Renal cortex interstitium (tissue), 11 donors: ENCODE data around the gene SHC2. TPM values are rescaled to one million over a fixed set of nuclear protein-coding genes. Genes with fewer than 3 reads are reported as not detected.
A peak's percentile ranks its signal among the peaks of the same experiment; 100 is the strongest.
"Not testable (repeated sequence)": the region's sequence is repeated elsewhere in the genome, so short reads cannot be mapped to it uniquely, and the experiment has no call there.

Source experiments
- DNase-seq, 11 donors: peaks; one replicate each; pipeline ENCODE4 v3.0.0-alpha.2; 2013; ENCODE audit warnings: low read depth in 9 of 11, low spot score in 4 of 11; ENCODE audit errors: extremely low read depth in 1 of 11
- polyA plus RNA-seq, 3 donors: library from polyadenylated mRNA; unstranded; fragments of 120-200 nt; gene quantifications; one replicate each; pipeline ENCODE4 v1.2.1, GENCODE V29; 2013; ENCODE audit not compliant: insufficient read length in 3 of 3

The SHC2 gene
- polyA plus RNA-seq, 3 donors: 30.1 to 49.3 (median 33.1) TPM

DNA sequence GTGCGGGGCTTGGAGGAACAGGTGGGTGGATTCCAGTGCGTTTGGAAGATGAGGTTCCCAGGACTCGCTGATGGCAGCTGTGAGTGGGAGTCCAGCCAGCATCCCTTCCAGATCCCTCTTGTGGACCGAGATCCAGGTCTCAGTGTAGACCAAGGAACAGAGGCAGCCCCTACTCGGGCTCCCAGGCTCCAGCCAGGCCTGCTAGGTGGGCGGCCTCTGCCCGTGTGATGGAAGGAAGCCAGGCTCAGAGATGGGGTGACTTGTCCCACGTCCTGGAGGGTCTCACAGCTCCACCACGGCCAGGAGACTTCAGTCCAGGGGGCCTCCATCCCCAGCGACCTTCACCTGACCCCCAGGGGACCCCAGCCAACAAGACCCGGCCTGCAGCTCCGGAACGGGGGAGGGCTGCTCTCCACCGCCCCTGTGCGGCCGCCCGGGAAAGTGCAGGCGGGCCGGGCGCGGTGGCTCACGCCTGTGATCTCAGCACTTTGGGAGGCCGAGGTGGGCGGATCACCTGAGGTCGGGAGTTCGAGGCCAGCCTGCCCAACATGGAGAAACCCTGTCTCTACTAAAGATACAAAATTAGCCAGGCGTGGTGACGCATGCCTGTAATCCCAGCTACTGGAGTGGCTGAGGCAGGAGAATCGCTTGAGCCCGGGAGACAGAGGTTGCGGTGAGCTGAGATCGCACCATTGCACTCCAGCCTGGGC is 34.7 kb upstream of the SHC2 start:
- no peak for DNase-seq

GRCh38 chr19:495081-495401 is 34.2 kb upstream of the SHC2 start:
- DNase-seq: no peak

GRCh38 chr19:494171-495080 is 33.6 kb upstream of the SHC2 start:
- no peak for DNase-seq

GRCh38 chr19:493391-494170 is 32.7 kb upstream of the SHC2 start:
- no peak for DNase-seq

GRCh38 chr19:492091-492531 is 31.3 kb upstream of the SHC2 start:
- DNase-seq: no peak

DNA sequence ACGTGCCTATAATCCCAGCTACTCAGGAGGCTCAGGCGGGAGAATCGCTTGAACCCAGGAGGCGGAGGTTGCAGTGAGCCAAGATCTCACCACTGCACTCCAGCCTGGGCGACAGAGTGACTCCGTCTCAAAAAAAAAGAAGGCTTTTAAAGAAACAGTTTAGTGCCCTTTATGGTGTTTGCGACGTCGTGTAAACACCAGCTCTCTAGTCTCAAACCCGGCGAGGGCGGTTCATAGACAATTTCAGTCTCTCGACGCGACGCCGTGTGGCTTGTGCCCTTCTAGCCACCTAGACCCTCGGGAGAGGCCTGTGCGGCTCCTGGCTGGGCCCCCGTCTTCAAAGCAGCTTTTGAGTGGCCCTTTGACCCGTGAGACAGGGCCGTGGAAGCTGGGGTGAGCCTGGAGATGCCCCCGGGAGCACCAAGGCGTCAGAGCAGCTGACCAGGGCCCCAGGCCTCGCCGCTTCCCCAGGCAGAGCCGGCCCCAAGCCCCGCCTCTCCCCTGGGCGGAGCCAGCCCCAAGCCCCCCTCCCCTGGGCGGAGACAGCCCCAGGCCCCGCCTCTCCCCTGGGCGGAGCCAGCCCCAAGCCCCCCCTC is 30.4 kb upstream of the SHC2 start:
- no peak for DNase-seq

- DNase-seq: no peak
Measured at GRCh38 chr19:489418-490196, 28.8 kb upstream of the SHC2 start.

DNA sequence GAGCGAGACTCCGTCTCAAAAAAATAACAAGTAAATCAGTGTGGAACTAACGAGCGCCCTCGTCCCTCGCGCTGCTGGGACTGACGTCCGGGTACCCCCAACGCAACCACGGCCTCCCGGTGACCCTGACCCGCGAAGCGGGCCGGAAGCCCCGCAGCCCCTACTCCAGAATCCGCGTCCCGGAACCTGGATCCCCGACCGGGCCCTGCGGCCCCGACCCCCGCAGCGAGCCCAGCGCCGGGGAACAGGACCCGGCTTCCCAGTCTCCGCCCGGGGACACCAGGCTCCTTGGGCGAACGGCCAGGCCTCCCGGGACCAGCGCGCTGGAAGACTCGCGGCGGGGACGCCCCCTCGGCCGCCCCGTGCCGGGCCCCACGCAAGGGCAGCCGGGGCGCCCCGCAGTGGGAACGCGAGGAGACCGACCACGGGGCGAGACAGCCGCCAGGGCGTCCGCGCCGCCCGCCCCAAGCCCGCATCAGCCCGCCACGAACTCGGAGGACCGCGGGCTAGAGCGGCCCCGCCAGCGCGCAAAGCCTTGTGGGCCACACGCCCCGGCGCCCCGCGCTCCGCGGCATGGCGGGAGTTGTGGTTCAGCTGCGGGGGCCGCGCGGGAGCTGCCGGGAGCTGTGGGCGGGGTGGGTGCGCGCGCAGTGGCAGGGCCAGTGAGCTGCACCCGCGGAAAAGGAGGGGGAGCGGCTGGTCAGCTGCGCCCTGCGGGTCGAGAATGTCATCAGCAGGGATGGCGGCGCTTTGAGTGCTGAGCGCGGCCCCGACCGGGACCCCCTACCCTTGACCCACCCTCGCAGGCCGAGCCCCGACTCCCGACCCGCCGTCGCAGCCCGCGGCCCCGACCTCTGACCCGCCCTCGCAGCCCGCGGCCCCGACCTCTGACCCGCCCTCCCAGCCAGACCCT is 27.9 kb upstream of the SHC2 start:
- DNase-seq: peak; percentile 68 to 96 (median 93)

DNA sequence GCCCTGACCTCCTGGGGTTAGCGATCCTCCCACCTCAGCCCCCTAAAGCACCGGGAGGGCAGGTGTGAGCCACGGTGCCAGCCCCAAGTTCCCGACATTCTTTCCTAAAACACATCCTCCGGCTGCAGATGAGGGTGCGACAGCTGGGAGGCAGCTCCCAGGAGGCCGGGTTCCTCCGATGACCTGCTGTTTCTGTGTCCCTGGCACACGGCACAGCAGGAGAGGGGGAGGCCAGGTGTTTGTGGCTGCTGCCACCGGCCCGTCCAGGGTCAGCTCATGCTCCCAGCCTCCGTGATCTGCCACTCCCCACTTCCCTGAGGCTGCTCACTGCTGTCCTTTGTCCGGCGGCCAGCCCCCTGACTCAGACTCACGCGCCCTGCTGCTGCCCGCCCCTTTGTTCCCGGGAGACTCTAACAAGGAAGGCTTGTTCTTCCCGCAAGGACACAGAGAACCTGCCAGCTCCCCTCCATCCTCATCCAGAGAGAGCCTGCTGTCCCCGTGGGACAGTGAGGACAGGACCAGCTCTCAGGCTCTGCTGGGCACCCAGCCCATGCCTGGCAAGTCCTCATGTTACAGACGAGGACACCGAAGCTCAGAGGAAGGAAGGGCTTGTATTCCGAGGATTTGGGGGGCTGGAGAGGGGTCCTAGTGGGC is 24.9 kb upstream of the SHC2 start:
- DNase-seq: no peak

- DNase-seq: no peak
Measured at GRCh38 chr19:485077-485476, 24.2 kb upstream of the SHC2 start.

- no peak for DNase-seq
Measured at GRCh38 chr19:484494-484893, 23.7 kb upstream of the SHC2 start.

GRCh38 chr19:483332-484072 is 22.7 kb upstream of the SHC2 start:
- DNase-seq: no peak

GRCh38 chr19:482186-483041 is 21.6 kb upstream of the SHC2 start:
- no peak for DNase-seq

DNA sequence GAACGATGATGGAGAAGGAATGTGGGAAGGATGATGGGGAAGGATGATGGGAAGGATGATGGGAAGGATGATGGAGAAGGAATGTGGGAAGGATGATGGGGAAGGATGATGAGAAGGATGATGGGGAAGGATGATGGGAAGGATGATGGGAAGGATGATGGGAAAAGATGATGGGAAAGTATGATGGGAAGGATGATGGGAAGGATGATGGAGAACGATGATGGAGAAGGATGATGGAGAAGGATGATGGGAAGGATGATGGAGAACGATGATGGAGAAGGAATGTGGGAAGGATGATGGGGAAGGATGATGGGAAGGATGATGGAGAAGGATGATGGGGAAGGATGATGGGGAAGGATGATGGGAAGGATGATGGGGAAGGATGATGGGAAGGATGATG is 20.3 kb upstream of the SHC2 start:
- not testable (repeated sequence) for DNase-seq

- peak in 3 of 11 donors; percentile 67 to 69 (median 69) for DNase-seq
Measured at GRCh38 chr19:480016-480855, 19.4 kb upstream of the SHC2 start.
